NCI-H524 (cell line): ENCODE measurements around the gene SORT1.
"Not testable (repeated sequence)": the region's sequence is repeated elsewhere in the genome, so short reads cannot be mapped to it uniquely, and the experiment has no call there.

ENCODE experiments used
- DNase-seq, 2 experiments: peaks; one replicate each; lab custom pipeline; 2025; lab: John Stamatoyannopoulos, UW

Gene SORT1

DNA sequence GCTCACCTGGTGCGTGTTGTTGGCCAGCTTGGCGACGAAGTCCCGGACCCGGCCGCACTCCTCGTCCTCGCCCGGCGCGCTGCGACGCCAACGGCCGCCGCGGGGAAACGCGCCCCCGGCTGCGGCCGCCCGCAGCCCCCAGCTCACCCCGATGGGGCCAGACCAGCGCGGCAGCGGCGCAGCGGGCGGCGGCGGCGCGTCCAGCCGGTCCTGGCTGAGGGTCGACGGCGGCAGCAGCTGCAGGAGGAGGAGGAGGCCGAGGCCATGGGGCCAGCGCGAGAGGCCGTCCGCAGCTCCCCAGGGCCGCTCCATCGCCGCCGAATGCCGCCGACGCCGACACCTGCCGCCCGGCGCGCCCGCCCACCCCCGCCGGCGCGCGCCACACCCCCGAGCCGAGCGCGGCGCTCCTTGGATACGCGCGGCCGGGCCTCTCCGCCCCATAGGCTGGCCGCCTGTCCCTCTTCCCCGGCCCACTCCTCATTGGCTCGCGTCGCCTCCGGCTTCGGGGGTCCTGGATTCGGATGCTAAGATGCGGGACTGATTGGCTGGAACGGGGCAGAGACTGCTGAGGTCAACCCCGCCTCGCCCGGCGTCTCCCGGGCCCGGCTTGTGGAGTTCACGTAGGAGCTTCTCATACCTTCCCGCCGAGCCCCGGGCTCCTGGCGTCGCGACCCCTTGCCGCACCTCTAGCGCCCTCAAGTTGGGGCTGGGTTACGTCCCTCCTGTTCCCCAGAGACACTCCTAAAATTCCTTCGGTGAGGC is at the start of gene SORT1:
Gene SORT1 (minus strand): TSS at position 338 of the 762 bp plus-strand sequence. CDS start 26 bp downstream, at position 312.
- DNase-seq = peak; percentile 95

DNA sequence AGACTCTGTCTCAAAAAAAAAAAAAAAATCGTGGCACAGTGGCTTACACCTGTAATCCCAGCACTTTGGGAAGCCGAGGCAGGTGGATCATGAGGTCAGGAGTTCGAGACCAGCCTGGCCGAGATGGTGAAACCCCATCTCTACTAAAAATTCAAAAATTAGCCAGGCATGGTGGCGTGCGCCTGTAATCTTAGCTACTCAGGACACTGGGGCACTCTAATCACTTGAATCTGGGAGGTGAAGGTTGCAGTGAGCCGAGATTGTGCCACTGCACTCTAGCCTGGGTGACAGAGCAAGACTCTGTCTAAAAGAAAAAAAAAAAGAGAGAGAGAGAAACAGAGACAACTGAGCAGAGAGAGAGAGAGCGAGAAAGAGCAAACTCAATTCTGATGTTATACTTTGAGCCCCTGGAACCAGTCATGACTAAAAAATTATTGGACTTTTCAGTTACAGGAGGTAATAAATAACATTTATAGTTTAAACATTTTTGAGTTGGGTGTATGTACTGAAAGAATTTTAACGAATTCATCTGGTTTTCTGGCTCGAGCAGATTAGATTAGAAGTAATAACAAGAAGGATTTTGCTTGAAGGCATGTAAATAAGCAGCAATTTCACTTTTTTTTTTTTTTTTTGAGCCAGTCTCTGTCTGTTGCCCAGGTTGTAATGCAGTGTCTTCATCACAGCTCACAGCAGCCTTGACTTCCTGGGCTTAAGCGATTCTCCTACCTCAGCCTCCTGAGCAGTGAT is 48.4 kb upstream of the SORT1 start:
- not testable (repeated sequence) for DNase-seq

DNA sequence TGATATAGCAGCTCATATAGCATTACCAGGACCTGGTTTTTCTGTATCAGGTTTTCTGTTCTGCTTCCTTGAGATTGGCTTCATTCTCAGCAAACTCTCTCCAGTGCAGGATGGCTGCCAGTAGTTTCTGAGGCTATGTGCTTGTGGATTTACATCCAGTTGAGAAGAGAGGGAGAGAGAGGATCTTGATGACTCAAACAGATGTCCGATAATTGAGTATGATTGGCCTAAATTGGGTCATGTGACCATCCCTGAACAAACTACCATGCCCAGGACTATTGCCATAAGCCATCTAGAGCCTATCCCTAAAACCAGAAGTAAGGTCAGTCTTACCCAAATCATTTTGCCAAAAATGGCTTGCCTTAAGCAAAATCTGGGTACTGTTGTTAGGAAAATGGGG is 46.6 kb upstream of the SORT1 start:
- DNase-seq = peak; percentile 16 to 25

DNA sequence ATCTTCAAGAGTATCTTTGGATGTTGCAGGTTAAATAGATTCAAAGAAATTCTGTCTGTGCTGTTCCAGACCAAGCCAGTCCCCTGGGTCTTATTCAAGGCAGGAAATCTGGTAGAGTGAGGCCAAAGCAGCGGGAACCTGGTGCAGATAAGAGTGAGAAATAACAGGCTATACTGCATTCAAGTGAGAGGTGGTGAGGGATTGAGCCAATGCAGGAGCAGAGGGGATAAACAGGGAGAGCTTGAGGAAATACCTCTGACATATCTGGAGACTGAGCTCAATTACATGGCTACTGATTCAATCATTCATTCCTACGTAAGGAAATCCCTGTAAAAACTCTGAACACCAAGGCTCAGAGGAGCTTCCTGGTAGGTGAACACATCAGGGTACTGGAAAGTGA is 45.8 kb upstream of the SORT1 start:
- no peak for DNase-seq

DNA sequence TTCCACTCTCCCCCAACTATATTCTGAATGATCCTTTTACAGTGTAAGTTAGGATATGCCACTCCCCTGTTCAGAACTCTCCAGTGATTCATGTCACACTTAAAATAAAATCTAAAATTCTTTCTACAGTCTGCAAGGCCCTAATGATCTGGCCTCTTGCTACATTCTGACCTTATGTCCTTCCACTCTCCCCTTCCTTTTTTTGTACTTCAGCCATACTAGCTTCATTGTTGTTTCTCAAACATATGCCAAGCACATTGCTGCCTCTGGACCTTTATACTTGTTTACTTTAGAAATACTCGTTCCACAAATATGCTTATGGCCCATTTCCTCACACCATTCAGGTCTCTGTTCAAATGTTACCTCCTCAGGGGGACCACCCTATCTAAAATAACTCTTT is 43.4 kb upstream of the SORT1 start:
- DNase-seq = no peak

DNA sequence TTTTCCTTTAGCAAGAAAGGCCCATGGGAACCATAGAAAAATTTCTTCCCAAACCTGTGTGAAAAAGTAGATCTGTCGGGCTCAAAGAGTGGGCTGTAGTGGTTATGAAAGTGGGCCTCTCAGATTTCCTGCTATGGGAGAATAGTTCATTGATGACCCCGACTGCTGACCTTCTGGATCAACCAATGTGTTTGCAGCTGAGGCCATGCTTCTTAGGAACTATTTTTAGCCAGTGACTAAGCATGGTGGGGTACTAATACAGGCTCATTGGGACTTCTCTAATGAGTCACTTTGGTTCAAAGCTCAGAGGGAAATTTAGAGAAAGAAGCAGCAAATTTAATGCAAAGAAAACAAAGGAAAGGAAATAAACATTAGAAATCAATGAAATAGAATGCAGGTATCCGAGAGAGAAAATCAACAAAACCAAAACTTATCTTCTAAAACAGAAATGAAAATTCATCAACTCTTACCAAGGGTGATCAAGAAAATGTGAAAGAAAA is 41.1 kb upstream of the SORT1 start:
- DNase-seq = no peak

DNA sequence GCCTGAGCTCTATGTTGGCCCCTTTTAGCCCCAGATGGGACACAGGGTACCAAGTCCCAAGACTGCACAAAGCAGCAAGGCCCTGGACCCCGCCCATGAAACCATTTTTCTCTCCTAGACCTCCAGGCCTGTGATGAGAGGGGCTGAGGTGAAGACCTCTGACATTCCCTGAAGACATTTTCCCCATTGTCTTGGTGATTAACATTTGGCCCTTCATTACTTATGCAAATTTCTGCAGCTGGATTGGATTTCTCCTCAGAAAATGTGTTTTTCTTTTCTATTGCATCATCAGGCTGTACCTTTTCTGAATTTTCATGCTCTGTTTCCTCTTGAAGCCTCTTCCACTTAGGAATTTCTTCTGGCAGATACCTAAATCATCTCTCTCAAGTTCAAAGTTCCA is 36.8 kb upstream of the SORT1 start:
- DNase-seq = no peak

DNA sequence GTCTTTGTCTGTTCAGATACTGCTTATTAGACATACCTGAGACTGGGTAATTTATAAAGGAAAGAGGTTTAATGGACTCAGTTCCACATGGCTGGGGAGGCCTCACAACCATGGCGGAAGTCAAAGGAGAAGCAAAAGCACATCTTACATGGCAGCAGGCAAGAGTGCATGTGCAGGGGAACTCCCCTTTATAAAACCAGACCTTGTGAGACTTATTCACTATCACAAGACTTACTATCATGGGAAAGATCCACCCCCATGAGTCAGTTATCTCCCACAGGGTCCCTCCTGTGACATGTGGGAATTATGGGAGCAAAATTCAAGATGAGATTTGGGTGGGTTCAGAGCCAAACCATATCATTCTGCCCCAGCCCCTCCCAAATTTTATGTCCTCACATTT is 35.6 kb upstream of the SORT1 start:
- DNase-seq = no peak

DNA sequence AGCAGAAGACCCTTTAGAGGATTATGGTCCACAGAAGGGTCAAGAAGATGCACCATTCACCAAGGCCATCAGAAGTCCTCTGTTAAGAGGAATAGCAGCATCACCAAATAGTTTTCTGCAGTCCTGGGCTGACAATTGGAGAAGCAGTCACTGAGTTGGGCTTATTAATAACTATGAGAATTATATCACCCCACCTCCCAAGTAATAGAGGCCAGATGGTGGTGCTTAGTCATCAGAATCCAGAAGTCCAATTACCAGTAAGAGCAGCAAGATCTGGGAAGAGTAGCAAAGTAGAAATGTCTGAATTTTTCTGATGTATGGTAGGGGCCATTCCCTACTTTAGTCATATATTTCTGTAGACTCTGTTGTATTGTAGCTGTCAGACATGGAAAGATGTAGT is 34.6 kb upstream of the SORT1 start:
- DNase-seq = peak in 1 of 2 experiments; percentile 51

DNA sequence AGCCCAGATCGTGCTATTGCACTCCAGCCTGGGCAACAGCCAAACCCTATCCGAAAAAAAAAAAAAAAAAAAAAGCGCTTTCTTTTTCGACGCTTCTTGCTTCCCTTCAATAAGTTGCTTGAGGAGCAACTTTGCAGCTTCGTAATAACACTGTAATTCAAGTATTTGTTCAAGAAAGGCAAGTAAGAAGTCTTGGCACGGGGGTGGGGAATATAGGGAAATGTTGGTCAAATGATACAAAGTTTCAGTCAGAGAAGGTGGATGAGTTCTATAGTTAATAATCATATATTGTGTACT is 29.4 kb upstream of the SORT1 start:
- DNase-seq = no peak

DNA sequence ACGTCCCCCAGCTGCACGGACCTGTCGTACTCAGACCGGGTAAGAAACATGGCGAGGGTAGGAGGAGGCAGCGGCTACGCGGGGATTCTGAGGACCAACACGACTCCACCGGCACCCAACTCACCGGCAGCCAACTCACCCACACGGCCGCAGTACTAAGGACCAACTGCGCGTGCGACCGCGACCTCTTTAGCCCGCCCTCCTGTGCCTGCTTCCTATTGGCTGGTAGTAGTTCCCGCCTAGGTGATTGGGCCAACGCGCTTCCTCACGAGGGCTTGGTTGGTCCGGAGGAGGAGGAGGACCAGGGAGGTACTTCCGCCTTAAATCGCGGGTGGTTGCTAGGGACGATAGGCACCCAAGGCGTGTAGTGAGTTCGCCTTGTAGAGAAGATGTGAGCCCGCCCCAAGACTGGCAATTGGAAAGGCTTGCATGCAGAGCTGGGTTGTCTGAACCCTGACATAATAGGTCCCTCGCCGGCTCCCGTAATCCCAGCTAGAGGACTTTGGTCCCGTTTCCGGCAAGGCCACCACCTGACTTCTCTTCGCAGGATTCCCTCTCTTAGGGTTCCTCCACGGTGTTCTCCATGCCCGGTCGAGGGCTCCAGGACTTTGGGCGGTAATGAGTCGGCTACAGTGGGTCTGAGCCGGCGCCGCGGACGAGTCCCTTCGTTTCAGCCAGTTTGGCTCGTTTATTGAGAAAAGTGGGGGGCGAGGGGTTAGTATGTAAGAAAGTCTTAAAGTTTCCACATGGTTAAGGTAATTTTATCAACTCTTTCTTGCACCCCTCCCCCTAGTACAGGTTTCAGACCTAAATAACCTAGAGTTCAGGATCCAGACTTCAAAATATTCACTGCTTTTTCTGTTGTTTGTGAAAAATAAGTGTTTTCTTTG is 28.8 kb upstream of the SORT1 start, which contains the start of gene PSMA5:
Gene PSMA5 (minus strand): TSS at position 168 of the 890 bp plus-strand sequence. CDS start 118 bp downstream, at position 50.
- DNase-seq = peak; percentile 96 to 98

DNA sequence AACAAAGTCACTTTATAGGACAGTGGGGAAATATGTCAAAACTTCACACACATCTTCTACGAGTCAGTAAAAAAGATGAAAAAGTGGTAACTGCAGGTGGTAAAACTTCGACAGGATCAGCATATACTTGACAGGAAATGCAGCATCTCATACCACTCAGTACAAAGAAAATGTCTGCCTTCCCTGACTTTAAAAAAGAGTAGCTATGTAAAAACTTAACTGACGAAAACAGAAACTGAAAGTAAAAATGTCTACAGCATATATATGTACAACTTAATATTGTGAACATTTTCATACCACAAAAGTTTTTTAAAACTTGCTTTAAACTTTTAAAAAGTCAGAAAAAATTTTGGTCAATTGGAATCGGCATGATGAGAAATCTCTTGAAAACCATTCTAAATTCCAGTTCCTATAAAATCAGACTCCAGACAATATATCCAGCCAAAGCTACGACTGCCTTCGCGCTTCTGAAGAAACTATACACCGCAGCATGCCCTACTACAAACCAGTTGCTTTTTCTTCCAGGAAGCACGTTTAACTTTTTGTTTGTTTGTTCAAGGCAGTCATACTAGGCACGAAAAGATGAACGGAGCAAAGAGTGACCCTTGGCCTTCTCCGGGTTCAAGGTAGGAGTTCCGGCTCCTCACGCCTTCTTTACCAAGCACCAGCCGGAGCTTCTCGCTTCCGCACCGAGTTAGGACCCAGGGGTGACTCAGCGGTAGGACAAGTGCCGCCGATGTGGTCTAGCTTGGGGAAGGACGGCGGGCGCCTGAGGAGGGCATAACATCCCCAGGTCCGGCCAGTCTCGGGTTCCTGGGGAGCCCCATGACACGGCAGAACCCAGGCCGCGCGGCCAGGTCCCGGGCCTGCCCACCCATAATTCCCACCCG is 27.9 kb upstream of the SORT1 start:
- DNase-seq = peak in 1 of 2 experiments; percentile 36

DNA sequence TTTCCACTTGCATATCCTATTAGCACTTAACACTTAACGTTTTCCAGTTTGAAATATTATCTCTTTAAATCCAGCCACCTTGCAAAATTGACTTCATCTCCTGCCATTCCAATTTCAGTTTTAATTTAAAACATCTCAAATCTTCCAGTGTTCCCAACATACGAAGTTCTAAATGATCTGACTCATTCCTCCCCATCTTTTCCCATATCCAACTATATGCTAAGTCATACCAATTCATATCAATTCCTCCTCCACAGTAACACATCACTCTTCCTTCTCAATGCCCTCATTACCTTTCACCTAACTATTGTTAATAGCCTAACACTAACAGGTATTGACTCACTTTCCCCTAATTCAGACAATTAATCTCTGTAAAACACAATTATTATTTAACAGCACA is 25.8 kb upstream of the SORT1 start:
- no peak for DNase-seq

DNA sequence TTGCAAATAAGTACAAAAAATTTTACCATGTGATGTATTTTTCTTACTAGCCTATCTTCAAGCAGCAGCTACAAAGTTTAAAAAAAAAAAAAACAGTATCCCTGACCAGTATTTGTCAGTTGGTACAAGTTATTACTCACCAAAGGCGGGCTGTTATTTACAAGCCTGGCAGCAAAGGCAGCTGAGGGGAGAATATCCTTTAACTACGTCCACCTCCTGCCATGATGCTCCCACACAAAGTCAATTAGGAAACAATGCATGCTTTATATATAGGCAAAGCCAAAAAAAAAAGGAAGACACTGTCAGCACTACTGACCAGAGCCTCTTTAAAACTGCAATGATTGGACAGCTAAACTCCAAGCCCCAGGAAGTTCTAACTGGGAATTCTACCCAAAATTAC is 14.8 kb upstream of the SORT1 start:
- DNase-seq = no peak

DNA sequence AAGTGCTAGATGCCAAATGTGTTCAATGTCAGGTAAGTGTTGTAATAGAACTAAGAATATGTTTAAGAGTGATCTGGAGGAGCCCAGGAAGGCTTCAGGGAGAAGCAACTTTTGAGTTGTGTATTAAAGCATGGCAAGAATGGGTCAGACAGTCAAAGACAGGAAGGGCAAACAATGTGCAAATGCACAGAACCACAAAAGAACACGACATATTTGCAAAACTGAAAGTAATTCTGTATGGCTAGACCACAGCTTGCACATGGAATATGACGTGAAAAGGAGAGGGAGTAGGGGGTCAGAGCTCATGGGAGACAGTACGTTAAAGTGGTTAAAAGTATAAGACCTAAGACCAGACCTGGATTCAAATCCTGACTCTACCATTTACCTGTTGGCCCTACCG is 7.1 kb upstream of the SORT1 start:
- no peak for DNase-seq

DNA sequence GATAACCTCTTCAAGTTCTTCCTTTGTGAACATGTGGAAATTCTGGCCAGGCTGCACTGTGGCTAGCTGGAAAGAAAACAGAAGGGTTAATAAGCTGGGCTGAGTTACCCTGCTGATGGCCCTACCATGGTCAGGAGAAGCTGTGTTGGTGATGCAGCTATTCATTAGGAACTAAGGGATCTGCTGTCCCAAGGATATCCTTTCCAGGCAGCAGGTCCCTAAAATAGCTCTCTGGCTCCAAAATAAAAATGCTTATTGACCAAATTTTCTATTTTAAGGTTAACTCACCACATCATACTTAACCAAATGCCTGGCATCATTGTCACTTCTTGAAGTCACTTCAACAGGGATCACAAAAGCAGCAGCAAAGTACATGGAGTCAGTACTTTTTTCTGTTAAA is 4.3 kb upstream of the SORT1 start:
- no peak for DNase-seq

DNA sequence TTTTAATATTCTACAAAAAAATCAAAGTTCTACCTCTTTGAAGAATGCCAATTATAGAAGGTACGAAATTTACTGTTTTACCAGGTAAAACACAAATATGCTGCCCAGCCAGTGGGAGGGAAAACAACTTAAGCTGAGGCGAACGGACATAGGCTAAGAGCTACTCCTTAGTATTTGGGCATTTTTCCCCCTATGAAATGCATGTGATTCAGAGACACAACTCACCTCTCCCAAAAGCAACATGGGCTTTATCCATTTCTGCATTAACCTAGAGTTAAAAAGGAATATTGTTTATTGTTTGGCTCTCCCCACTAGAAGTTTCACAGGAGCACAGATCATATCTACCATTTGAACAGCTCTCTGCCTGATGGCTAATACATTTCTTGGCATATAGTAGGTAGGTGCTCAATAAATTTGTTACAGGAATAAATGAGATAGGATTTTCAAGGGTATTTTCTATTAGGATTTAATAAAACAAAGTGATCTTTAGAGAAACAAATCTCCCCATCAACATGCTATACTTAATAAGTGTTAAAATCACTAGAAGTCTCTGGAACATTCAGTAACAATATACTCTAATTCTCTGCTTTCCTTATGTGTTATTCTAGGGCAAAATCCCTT is 2.4 kb upstream of the SORT1 start:
- DNase-seq = no peak

DNA sequence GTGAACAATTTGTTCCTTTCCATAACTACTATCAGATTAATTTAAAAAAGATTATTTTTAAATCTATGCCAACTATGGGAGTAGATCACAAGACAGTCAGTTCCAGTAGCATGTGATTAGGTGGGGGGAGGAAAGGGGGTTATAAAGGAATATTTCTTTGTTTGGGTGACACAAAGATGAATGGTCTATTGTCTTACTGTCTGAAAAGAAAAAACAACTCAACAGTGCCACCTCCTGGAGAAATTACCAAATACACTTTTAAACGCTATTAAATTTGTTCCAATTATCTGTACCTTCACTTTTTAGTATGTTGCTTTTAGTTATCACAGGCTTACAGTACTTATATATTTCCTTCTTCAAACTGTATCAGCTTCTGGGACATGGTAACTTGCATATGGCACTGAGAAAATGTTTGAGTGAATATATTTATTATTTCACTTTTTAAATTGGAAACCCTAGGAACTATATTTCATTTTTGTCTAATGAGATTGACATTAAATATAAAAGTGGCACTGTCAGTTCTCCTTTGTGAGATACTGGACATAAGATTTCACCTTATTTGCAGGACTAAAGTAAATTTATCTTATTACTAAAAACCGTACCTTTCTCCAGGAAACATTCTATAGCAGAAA is 1.7 kb upstream of the SORT1 start:
- DNase-seq = peak; percentile 19 to 75

DNA sequence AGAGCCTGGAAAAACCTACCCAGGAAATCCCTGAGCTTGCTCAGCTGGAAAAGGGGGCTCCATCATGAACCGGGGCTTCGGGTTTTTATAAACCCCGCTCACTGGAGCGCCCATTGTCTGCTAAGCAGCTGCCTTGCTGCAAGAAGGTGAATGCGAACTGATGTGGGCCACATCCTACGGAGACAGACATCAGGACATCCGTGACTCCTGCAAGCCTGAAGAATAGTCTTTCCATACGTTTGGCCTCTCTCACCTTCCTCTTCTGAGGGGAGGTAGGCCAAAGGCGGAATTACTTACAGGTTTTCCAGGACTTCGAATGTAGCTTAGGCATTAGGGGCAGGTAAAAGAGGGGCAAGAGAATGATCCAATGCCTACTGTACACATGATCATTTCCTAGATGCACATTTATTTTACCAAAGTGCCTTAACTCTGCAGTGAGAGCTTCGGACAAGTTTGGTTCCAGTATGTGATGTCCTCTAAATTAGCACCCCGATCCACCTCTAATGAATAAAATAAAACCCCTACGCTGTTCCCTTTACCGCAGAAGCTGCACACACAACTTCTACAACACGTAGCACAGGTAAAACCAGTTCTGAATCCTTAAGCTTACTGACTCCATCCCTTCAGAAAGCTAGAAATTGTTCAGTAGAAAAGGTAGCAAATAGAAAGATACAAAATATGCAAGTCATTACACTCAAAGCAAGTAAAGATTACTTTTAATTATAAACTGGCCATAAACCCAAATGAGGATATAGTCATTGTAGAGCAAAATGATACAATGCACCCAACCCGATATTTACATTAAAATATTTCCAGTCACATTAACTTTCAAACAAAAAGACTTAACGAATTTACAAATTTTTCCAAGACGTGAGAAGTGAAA is 866 bp upstream of the SORT1 start:
- DNase-seq = no peak
